CD4-positive, CD25-positive, alpha-beta regulatory T cell (primary cell): ENCODE data around the gene ZNF222. TPM values are rescaled to one million over a fixed set of nuclear protein-coding genes. Genes with fewer than 3 reads are reported as not detected.

Source experiments
- ATAC-seq, 2 donors: fragments of 150-1000 bp; cut with Tn5 transposase; one replicate each; pipeline ENCODE4 v1.10.0; 2021; ENCODE audit warnings: low read depth in 2 of 2, moderate number of reproducible peaks in 2 of 2, moderate library complexity in 1 of 2
- DNase-seq, 3 donors: peaks; one replicate each; pipeline versions ENCODE4 v3.0.0 to v3.0.0-alpha.2; 2012 to 2022; ENCODE audit warnings: mixed read lengths in 1 of 3
- H3K27ac ChIP-seq: one replicate; pipeline ENCODE4 v1.7.0; 2013; ENCODE audit warnings: mild to moderate bottlenecking, low read length; ENCODE audit not compliant: insufficient read depth, poor library complexity, severe bottlenecking
- H3K27me3 ChIP-seq: one replicate; pipeline ENCODE4 v1.7.0; 2013; ENCODE audit warnings: low read length; ENCODE audit not compliant: control insufficient read depth, insufficient read depth
- H3K36me3 ChIP-seq: one replicate; pipeline ENCODE4 v1.7.0; 2013; ENCODE audit warnings: mild to moderate bottlenecking, low read length, moderate library complexity; ENCODE audit not compliant: control insufficient read depth, insufficient read depth
- H3K4me1 ChIP-seq: 2 replicates; pipeline ENCODE4 v1.7.0; 2013; ENCODE audit warnings: mild to moderate bottlenecking, low read length; ENCODE audit not compliant: insufficient read depth, control insufficient read depth, poor library complexity, severe bottlenecking
- H3K4me3 ChIP-seq: one replicate; pipeline ENCODE4 v1.7.0; 2013; ENCODE audit warnings: low read depth, mild to moderate bottlenecking, low read length, moderate library complexity
- H3K9me3 ChIP-seq, 2 experiments: 1 replicate in 1 of 2; 2 replicates in 1 of 2; pipeline ENCODE4 v1.7.0; 2013; ENCODE audit warnings: low read length in 2 of 2, mild to moderate bottlenecking in 1 of 2, moderate library complexity in 1 of 2; ENCODE audit not compliant: control insufficient read depth in 2 of 2
- H3K27ac Mint-ChIP-seq, 3 donors: one replicate each; pipeline ENCODE4 v1.8.0; 2020 to 2022; ENCODE audit warnings: mild to moderate bottlenecking in 3 of 3, mixed read lengths in 3 of 3, moderate library complexity in 2 of 3
- H3K27me3 Mint-ChIP-seq: one replicate; pipeline ENCODE4 v1.8.0; 2022; ENCODE audit warnings: mild to moderate bottlenecking, mixed read lengths
- H3K36me3 Mint-ChIP-seq: one replicate; pipeline ENCODE4 v1.8.0; 2020; ENCODE audit warnings: mixed read lengths
- H3K4me1 Mint-ChIP-seq, 4 donors: one replicate each; pipeline ENCODE4 v1.8.0; 2020 to 2022; ENCODE audit warnings: mixed read lengths in 4 of 4, mild to moderate bottlenecking in 1 of 4
- H3K4me3 Mint-ChIP-seq, 4 donors: one replicate each; pipeline ENCODE4 v1.8.0; 2020 to 2022; ENCODE audit warnings: mild to moderate bottlenecking in 4 of 4, mixed read lengths in 4 of 4, moderate library complexity in 3 of 4
- H3K9me3 Mint-ChIP-seq, 7 donors: one replicate each; pipeline ENCODE4 v1.8.0; 2020 to 2022; ENCODE audit warnings: mixed read lengths in 7 of 7, mild to moderate bottlenecking in 3 of 7, moderate library complexity in 2 of 7
- polyA plus RNA-seq, 4 donors: library from polyadenylated mRNA; unstranded; fragments of 300-500 nt; fragmentation: Illumina TruSeq; gene quantifications; one replicate each; pipeline ENCODE4 v1.2.3, GENCODE V29; 2021
- total RNA-seq: library from RNA; stranded (reverse); gene quantifications from one replicate; pipeline ENCODE4 v1.2.3, GENCODE V29; 2022

ZNF222 gene
- total RNA-seq (5.0 TPM), polyA plus RNA-seq (1 to 10 TPM; 1.9 to 4.9 (median 3.9) TPM)

DNA sequence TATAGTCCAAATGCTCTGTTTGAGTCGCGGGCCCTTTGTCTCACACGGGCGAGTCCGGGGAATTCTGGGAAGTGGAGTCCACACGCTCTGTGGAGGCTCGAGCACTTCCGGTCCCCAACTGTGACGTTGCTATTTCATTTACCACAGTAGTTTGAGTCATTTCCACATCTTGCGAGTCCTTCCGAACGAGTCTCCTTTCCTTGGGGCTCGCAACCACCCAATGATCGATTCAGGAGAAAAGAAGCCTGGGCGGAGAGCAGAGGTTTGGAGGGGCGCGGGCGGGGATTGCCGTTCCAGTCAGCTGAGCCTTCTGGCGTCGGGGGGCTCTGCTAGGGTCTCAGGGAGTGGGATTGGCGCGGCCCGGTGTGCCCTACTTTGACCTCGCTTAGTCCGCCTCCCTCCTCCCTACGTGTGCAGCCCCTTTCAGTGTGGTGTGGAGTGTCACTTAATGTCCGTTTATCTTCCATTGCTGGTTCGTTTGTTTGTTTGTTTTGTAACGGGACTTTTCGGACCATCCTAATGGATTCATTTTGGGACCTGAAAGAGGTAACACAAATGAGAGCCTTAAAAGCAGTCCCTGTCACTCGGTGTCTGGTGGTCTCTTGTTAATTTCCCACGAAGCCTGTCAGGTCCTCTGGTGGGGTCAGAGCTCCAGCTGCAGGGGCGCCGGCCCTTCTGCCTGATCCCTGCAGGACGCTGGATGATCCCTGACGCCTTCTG, at the start of gene ZNF222:
ZNF222 (plus strand) TSS at position 163 of the 720 bp plus-strand sequence; CDS start at position 221, 58 bp downstream.
- peak within 1 kb of the TSS; percentile 52 for H3K27ac ChIP-seq
- DNase-seq = peak; percentile 68 to 92 (median 78)
- H3K9me3 Mint-ChIP-seq = peaks cover 10 to 46% (median 28%) of the 10 kb centered on the region in 7 donors

DNA sequence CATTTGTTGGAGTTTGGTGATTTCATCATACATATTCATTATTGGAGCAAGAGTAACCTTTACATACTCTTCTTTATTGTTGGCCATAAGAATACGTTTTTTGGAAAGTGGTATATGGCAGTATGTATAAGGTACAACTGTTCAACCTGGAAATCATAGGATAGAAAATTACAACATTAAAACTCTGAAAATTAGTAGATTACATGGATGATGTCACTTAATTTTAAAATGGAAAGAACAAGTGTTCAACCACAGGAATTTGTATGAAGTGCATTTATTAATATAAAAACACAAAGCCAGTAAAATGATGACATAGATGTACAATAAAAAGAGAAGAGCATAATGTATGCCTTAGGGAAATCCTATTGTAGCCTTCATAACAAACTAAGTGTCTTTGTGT, 48.4 kb upstream of the ZNF222 start:
- no peaks in the 10 kb centered on the region for H3K36me3 Mint-ChIP-seq
- H3K27ac ChIP-seq = no peak overlapping the region
- H3K27me3 Mint-ChIP-seq = peaks cover 4% of the 10 kb centered on the region
- H3K27ac Mint-ChIP-seq = no peak overlapping the region
- peaks cover 0 to 54% (median 22%) of the 10 kb centered on the region in 7 donors for H3K9me3 Mint-ChIP-seq
- H3K4me1 Mint-ChIP-seq = no peaks in the 10 kb centered on the region
- no peak for DNase-seq
- no peak overlapping the region for H3K4me3 Mint-ChIP-seq
- no peaks in the 10 kb centered on the region for H3K36me3 ChIP-seq
- H3K27me3 ChIP-seq = no peaks in the 10 kb centered on the region
- no peak overlapping the region for H3K4me3 ChIP-seq
- no peaks in the 10 kb centered on the region for H3K4me1 ChIP-seq
- peaks cover 18 to 28% of the 10 kb centered on the region in 2 experiments for H3K9me3 ChIP-seq
- no peak for ATAC-seq

More for the DNA sequence above, at the start of gene ZNF222:
- peaks cover 36% of the 10 kb centered on the region for H3K36me3 ChIP-seq
- Mint-ChIP-seq H3K4me3 (peak within 1 kb of the TSS; percentile 90 to 100 (median 98)), H3K27ac (peak within 1 kb of the TSS; percentile 80 to 96 (median 95)), H3K27me3 (peaks cover 5% of the 10 kb centered on the region), H3K36me3 (peaks cover 40% of the 10 kb centered on the region), H3K4me1 (peaks cover 16 to 37% (median 23%) of the 10 kb centered on the region in 4 donors)
- peaks cover 10% of the 10 kb centered on the region for H3K4me1 ChIP-seq
- H3K4me3 ChIP-seq = peak within 1 kb of the TSS; percentile 91
- peaks cover 36 to 38% of the 10 kb centered on the region in 2 experiments for H3K9me3 ChIP-seq
- H3K27me3 ChIP-seq = no peaks in the 10 kb centered on the region
- ATAC-seq = peak; percentile 95 to 99

DNA sequence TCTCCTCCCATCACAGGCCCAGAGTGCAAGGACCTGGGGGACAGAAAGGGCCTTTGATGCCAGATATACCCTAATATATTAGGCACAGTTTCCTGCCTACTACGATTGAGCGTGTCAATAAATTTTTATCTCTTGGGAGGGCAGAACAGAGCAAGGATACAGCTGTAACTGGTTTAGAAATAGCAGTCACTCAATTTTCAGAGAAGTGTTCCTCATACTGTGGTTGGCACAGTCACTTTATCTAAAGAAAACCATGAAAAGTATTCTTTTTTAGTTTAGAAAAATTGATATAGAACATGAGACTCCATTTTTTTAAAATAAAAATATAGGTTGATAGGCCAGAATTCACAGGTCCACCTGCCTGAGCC, 41.7 kb upstream of the ZNF222 start:
- Mint-ChIP-seq H3K36me3 (peaks cover 12% of the 10 kb centered on the region), H3K27ac (peak overlapping the region; percentile 79 to 91 (median 84)), H3K4me3 (peak overlapping the region; percentile 87 to 98 (median 96)), H3K4me1 (peaks cover 5 to 25% (median 11%) of the 10 kb centered on the region in 4 donors), H3K9me3 (peaks cover 0 to 12% (median 2%) of the 10 kb centered on the region in 7 donors), H3K27me3 (no peaks in the 10 kb centered on the region)
- DNase-seq (no peak), ATAC-seq (no peak)
- Histone ChIP-seq H3K36me3 (peaks cover 5% of the 10 kb centered on the region), H3K9me3 (peaks cover 6 to 8% of the 10 kb centered on the region in 2 experiments), H3K27ac (peak overlapping the region; percentile 54), H3K4me3 (peak overlapping the region; percentile 89), H3K4me1 (peaks cover 16% of the 10 kb centered on the region), H3K27me3 (no peaks in the 10 kb centered on the region)

DNA sequence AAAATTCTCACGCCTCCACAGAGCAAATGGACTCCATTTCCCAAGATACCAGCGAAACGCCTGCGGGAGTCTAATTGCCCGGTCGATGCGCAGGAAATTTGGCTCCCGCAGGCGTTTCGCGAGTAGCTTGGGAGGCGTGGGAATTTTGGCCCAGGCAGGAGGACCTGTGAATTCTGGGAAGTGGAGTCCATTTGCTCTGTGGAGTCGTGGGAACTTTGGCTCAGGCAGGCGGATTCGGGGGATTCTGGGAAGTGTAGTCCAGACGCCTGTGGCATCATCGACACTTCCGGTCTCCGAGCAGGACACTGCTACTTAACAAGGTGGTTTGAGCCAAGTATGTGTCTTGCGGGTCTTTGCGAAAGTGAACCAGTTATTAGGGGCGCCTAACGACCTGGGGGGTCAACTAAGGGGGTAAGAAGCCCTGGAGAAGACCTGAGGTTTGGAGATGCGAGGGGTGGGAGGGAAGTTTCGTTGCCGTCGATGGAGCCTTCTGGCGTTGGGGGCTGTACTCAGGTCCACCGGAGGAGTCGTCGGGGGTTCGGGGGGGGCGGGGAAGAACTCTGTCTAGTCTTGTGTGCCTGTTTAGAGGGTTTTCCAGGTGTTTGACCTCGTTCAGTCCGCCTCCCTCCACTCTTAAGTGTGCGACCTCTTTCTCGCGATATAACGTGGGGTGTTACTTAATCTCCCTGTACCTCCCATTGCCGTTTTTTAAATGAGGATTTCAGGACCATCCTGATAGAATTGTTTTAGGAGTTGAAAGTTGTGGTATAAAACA, 41.1 kb upstream of the ZNF222 start, which contains the start of gene ZNF155:
ZNF155 (plus strand) TSS at position 277 of the 775 bp plus-strand sequence. CDS start 4,356 bp downstream, outside the sequence.
- H3K36me3 Mint-ChIP-seq = peaks cover 18% of the 10 kb centered on the region
- Histone ChIP-seq H3K4me1 (peaks cover 16% of the 10 kb centered on the region), H3K27me3 (no peaks in the 10 kb centered on the region), H3K9me3 (peaks cover 9 to 10% of the 10 kb centered on the region in 2 experiments), H3K4me3 (peak within 1 kb of the TSS; percentile 89), H3K27ac (peak within 1 kb of the TSS; percentile 54), H3K36me3 (peaks cover 11% of the 10 kb centered on the region)
- peak within 1 kb of the TSS; percentile 88 to 98 (median 91) for H3K27ac Mint-ChIP-seq
- peaks cover 5 to 25% (median 11%) of the 10 kb centered on the region in 4 donors for H3K4me1 Mint-ChIP-seq
- peak; percentile 67 to 84 (median 71) for DNase-seq
- peaks cover 0 to 8% (median 2%) of the 10 kb centered on the region in 7 donors for H3K9me3 Mint-ChIP-seq
- peak; percentile 89 to 92 for ATAC-seq
- peak within 1 kb of the TSS; percentile 96 to 98 (median 97) for H3K4me3 Mint-ChIP-seq
- no peaks in the 10 kb centered on the region for H3K27me3 Mint-ChIP-seq

DNA sequence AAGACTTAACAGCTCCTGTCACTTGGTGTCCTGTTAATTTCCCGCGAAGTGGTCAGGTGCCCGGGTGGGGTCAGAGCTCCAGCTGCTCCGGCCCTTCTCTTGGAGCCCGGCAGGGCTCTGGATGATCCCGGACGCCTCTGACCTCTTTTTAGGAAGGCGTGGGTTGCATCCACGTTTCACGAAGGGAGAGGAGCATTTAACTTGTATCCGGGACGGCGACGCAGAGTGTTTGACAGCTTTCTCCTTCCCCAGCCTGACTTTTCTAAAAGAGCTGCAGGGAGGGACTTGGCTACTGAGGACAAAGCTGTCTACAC, 40.5 kb upstream of the ZNF222 start:
- no peak for ATAC-seq
- peak overlapping the region in 2 of 3 donors; percentile 91 to 98 for H3K27ac Mint-ChIP-seq
- peaks cover 5 to 25% (median 11%) of the 10 kb centered on the region in 4 donors for H3K4me1 Mint-ChIP-seq
- Histone ChIP-seq H3K4me1 (peaks cover 16% of the 10 kb centered on the region), H3K27ac (no peak overlapping the region), H3K4me3 (peak overlapping the region; percentile 89), H3K9me3 (peaks cover 10 to 15% of the 10 kb centered on the region in 2 experiments), H3K36me3 (peaks cover 16% of the 10 kb centered on the region), H3K27me3 (no peaks in the 10 kb centered on the region)
- DNase-seq = peak in 1 of 3 donors; percentile 6
- peaks cover 23% of the 10 kb centered on the region for H3K36me3 Mint-ChIP-seq
- H3K9me3 Mint-ChIP-seq = peaks cover 0 to 6% (median 3%) of the 10 kb centered on the region in 7 donors
- no peaks in the 10 kb centered on the region for H3K27me3 Mint-ChIP-seq
- peak overlapping the region; percentile 96 to 98 (median 97) for H3K4me3 Mint-ChIP-seq

DNA sequence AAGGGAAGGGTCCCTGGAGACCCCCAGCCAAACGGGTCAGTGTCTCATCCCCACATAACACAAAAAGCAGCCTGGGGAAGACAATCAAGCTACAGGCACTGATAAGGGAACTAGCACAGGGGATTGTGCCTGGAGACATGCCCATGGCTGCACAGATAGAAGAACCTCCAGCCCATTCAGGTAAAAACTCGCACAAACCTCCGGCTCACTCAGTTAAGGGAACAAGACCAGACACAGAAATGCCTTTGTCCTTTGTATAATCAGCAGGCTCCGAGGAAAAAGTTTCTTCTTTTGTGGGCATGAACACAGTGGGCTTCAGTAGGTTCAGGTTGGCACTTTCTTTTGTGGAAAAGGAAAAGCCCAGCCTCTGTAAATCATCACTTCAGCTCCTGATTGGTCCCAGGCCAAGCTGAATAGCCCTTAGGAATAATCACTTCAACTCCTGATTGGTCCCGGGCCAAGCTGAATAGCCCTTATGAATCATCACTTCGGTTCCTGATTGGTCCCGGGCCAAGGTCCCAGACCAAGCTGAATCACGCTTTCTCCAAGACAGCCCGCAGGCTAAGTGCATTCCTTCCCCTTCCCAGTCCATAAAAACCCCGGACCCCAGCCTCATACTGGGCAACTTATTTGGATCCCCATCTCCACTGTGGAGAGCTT, 27.4 kb upstream of the ZNF222 start:
- no peak for ATAC-seq
- DNase-seq = no peak
- Mint-ChIP-seq H3K4me1 (peaks cover 6 to 10% (median 9%) of the 10 kb centered on the region in 4 donors), H3K4me3 (no peak overlapping the region), H3K36me3 (peaks cover 45% of the 10 kb centered on the region), H3K27ac (no peak overlapping the region), H3K27me3 (no peaks in the 10 kb centered on the region), H3K9me3 (peaks cover 7 to 40% (median 20%) of the 10 kb centered on the region in 7 donors)
- H3K36me3 ChIP-seq = peaks cover 49% of the 10 kb centered on the region
- peaks cover 6% of the 10 kb centered on the region for H3K4me1 ChIP-seq
- no peak overlapping the region for H3K27ac ChIP-seq
- no peaks in the 10 kb centered on the region for H3K27me3 ChIP-seq
- H3K4me3 ChIP-seq = no peak overlapping the region
- peaks cover 30 to 34% of the 10 kb centered on the region in 2 experiments for H3K9me3 ChIP-seq

GRCh38 chr19:44002212-44002565, 23.0 kb upstream of the ZNF222 start:
- peaks cover under 1 to 37% (median 21%) of the 10 kb centered on the region in 7 donors for H3K9me3 Mint-ChIP-seq
- H3K36me3 Mint-ChIP-seq = peaks cover 29% of the 10 kb centered on the region
- Histone ChIP-seq H3K4me3 (peak overlapping the region; percentile 93), H3K36me3 (peaks cover 18% of the 10 kb centered on the region), H3K4me1 (peaks cover 18% of the 10 kb centered on the region), H3K27ac (peak overlapping the region; percentile 56), H3K27me3 (no peaks in the 10 kb centered on the region), H3K9me3 (peaks cover 36 to 37% of the 10 kb centered on the region in 2 experiments)
- no peak for ATAC-seq
- no peak for DNase-seq
- H3K4me3 Mint-ChIP-seq = peak overlapping the region; percentile 95 to 100 (median 99)
- peaks cover 12 to 28% (median 22%) of the 10 kb centered on the region in 4 donors for H3K4me1 Mint-ChIP-seq
- no peaks in the 10 kb centered on the region for H3K27me3 Mint-ChIP-seq
- H3K27ac Mint-ChIP-seq = peak overlapping the region in 2 of 3 donors; percentile 95 to 97
